Activated CD4-positive, alpha-beta T cell treated with anti-CD3 and anti-CD28 coated beads, Interleukin-2, amount 50 U/mL, for 48 hours (primary cell): ENCODE results near the gene SAMHD1.

Experiments
- DNase-seq, 2 experiments: peaks; one replicate each; pipeline ENCODE4 v3.0.0-alpha.2; 2020

The SAMHD1 gene

GRCh38 chr20:36871640-36872570, 79.6 kb downstream of the SAMHD1 start:
- no peak for DNase-seq

GRCh38 chr20:36866681-36867495, 84.6 kb downstream of the SAMHD1 start:
- no peak for DNase-seq

GRCh38 chr20:36866164-36866563, 85.3 kb downstream of the SAMHD1 start:
- DNase-seq = no peak

- no peak for DNase-seq
Observed at GRCh38 chr20:36865861-36866149, 85.7 kb downstream of the SAMHD1 start.

- DNase-seq = no peak
Observed at GRCh38 chr20:36865076-36865860, 86.2 kb downstream of the SAMHD1 start.

GRCh38 chr20:36862857-36863668, 88.4 kb downstream of the SAMHD1 start:
- peak in 1 of 2 experiments; percentile 21 for DNase-seq

- no peak for DNase-seq
Observed at GRCh38 chr20:36861875-36862801, 89.4 kb downstream of the SAMHD1 start.

- DNase-seq = no peak
Observed at GRCh38 chr20:36861625-36861874, 90.0 kb downstream of the SAMHD1 start.

- no peak for DNase-seq
Observed at GRCh38 chr20:36860811-36861624, 90.5 kb downstream of the SAMHD1 start.

GRCh38 chr20:36860339-36860738, 91.2 kb downstream of the SAMHD1 start:
- no peak for DNase-seq

GRCh38 chr20:36859700-36860330, 91.7 kb downstream of the SAMHD1 start:
- no peak for DNase-seq

GRCh38 chr20:36859282-36859555, 92.3 kb downstream of the SAMHD1 start:
- DNase-seq = no peak

GRCh38 chr20:36856691-36857635, 94.5 kb downstream of the SAMHD1 start:
- DNase-seq = peak in 1 of 2 experiments; percentile 26

- no peak for DNase-seq
Observed at GRCh38 chr20:36856195-36856594, 95.3 kb downstream of the SAMHD1 start.

GRCh38 chr20:36855241-36855657, 96.3 kb downstream of the SAMHD1 start:
- no peak for DNase-seq

- DNase-seq = no peak
Observed at GRCh38 chr20:36854348-36855240, 96.9 kb downstream of the SAMHD1 start.

GRCh38 chr20:36852187-36852586, 99.3 kb downstream of the SAMHD1 start:
- no peak for DNase-seq

- DNase-seq = no peak
Observed at GRCh38 chr20:36851490-36851889, 100.0 kb downstream of the SAMHD1 start.
